GM10266 (cell line): Measurements from ENCODE around the gene CNIH3.

Experiments used
- DNase-seq: peaks from one replicate; pipeline ENCODE4 v3.0.0; 2012; ENCODE audit errors: extremely low spot score
- CTCF ChIP-seq: IDR thresholded peaks from 2 replicates; pipeline ENCODE4 v1.5.1; 2012; ENCODE audit warnings: mild to moderate bottlenecking, low read depth; ENCODE audit not compliant: control insufficient read depth, insufficient read depth; ENCODE audit errors: missing control alignments

CNIH3 gene

GRCh38 chr1:224671076-224671475 is 55.0 kb downstream of the CNIH3 start:
- TF ChIP-seq CTCF, result no peak
- no peak for DNase-seq

- no peak for TF ChIP-seq CTCF
- no peak for DNase-seq
Observed at GRCh38 chr1:224673141-224673540, 57.0 kb downstream of the CNIH3 start.

- no peak for TF ChIP-seq CTCF
- DNase-seq, result no peak
Observed at GRCh38 chr1:224675590-224675989, 59.5 kb downstream of the CNIH3 start.

- no peak for TF ChIP-seq CTCF
- DNase-seq, result no peak
Observed at GRCh38 chr1:224676551-224676950, 60.4 kb downstream of the CNIH3 start.

GRCh38 chr1:224678168-224678567 is 62.1 kb downstream of the CNIH3 start:
- TF ChIP-seq CTCF, result no peak
- no peak for DNase-seq

GRCh38 chr1:224679606-224680005 is 63.5 kb downstream of the CNIH3 start:
- no peak for DNase-seq
- no peak for TF ChIP-seq CTCF

GRCh38 chr1:224681816-224682215 is 65.7 kb downstream of the CNIH3 start:
- DNase-seq, result no peak
- TF ChIP-seq CTCF, result no peak
